Glutamatergic neuron (in vitro differentiated cells): ENCODE data around the gene PLSCR4. TPM values are rescaled to one million over a fixed set of nuclear protein-coding genes. Genes with fewer than 3 reads are reported as not detected.

Source experiments
- DNase-seq: peaks from one replicate; pipeline ENCODE4 v3.0.0; 2022
- H3K27ac Mint-ChIP-seq: one replicate; pipeline ENCODE4 v1.8.0; 2020; ENCODE audit warnings: mild to moderate bottlenecking, mixed read lengths, inconsistent platforms; ENCODE audit not compliant: unreplicated experiment
- H3K27me3 Mint-ChIP-seq: one replicate; pipeline ENCODE4 v1.8.0; 2020; ENCODE audit warnings: mild to moderate bottlenecking, moderate library complexity, mixed read lengths, inconsistent platforms; ENCODE audit not compliant: unreplicated experiment
- H3K36me3 Mint-ChIP-seq: one replicate; pipeline ENCODE4 v1.8.0; 2020; ENCODE audit warnings: mild to moderate bottlenecking, mixed read lengths, inconsistent platforms; ENCODE audit not compliant: unreplicated experiment
- H3K4me1 Mint-ChIP-seq: one replicate; pipeline ENCODE4 v1.8.0; 2020; ENCODE audit warnings: mild to moderate bottlenecking, low read depth, mixed read lengths, inconsistent platforms; ENCODE audit not compliant: unreplicated experiment
- H3K4me3 Mint-ChIP-seq: one replicate; pipeline ENCODE4 v1.8.0; 2020; ENCODE audit warnings: mild to moderate bottlenecking, mixed read lengths, inconsistent platforms; ENCODE audit not compliant: unreplicated experiment
- H3K9me3 Mint-ChIP-seq: one replicate; pipeline ENCODE4 v1.8.0; 2020; ENCODE audit warnings: mild to moderate bottlenecking, moderate library complexity, mixed read lengths, inconsistent platforms; ENCODE audit not compliant: unreplicated experiment
- CTCF ChIP-seq: fragments of 200-600 bp; sonication (generic); IDR thresholded peaks from one replicate; pipeline ENCODE4 v1.5.0; 2021; ENCODE audit not compliant: partially characterized antibody, unreplicated experiment
- total RNA-seq: library from RNA; stranded (reverse); fragmentation: NEBNext Ultra II Directional; extraction: Animal tissue kit (Norgen Biotek cat#: 25700); gene quantifications from one replicate; pipeline ENCODE4 v1.2.1, GENCODE V29; 2021; ENCODE audit not compliant: unreplicated experiment

PLSCR4 gene
- total RNA-seq, 1 donor from 2014 or later, result not detected

DNA sequence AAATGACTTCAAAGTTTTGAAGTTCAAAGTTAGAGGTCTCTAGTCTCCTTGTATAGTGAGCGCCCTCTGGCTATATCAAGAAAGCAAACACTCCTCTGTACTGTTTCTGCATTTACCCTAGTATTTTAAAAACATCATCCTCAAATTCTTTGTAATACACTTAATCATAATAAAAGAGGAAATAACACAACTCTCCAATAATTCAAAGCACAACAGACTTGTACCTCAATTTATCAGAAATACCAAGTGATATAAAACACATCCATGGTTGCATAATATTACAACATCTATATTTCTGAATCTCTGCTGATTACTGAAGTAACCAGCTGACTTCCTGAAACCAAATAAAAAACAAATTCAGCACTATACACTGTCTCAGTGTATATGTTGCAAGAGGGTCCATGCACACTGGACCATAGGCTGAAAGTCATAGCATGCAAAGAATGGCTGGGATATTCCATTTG is 102.4 kb downstream of the PLSCR4 start:
- no peak overlapping the region for H3K27ac Mint-ChIP-seq
- no peak for DNase-seq
- no peaks in the 10 kb centered on the region for H3K36me3 Mint-ChIP-seq
- no peaks in the 10 kb centered on the region for H3K27me3 Mint-ChIP-seq
- TF ChIP-seq CTCF, result no peak
- peaks cover 1% of the 10 kb centered on the region for H3K9me3 Mint-ChIP-seq
- no peak overlapping the region for H3K4me3 Mint-ChIP-seq
- peaks cover 40% of the 10 kb centered on the region for H3K4me1 Mint-ChIP-seq

DNA sequence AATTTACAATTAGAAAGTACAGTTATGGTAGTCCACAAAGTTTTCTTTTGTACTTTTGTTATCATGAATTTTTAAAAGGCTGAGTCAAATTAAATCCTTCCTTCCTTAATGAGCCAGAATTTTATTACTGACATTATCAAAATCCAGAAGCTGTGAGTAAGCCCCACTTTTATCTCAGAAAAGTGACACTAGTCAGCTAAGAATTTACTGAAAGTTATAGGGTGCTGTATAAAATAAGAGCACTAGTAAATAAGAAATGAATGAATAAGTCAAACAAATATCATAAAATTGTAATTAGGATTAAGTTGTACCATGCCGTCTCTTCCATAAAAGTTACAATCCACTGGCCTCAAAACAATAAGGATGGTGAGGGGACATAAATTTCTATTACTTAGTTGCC is 105.3 kb downstream of the PLSCR4 start:
- DNase-seq, result no peak
- no peaks in the 10 kb centered on the region for H3K9me3 Mint-ChIP-seq
- no peaks in the 10 kb centered on the region for H3K36me3 Mint-ChIP-seq
- no peak for TF ChIP-seq CTCF
- H3K4me3 Mint-ChIP-seq, result no peak overlapping the region
- peaks cover 39% of the 10 kb centered on the region for H3K4me1 Mint-ChIP-seq
- no peaks in the 10 kb centered on the region for H3K27me3 Mint-ChIP-seq
- H3K27ac Mint-ChIP-seq, result no peak overlapping the region

DNA sequence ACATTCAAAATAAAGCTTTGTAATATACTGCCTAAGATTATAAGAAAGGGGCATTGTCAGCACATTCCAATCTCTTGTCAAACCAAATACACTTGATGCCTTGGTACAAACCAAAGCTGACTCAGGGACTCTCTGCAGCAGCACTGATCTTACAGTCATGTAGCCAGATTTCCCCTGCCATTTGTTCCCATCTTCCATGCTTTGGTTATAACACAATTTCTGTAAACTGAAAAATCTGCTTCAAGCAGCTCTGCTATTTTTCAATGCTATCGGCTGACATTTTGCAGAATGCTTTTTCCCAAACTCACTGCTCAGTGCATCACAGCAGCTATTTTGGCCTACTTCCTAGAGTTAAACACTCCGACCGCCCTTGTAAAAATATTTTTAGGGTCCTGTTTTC is 108.1 kb downstream of the PLSCR4 start:
- no peaks in the 10 kb centered on the region for H3K27me3 Mint-ChIP-seq
- H3K4me3 Mint-ChIP-seq, result no peak overlapping the region
- no peaks in the 10 kb centered on the region for H3K36me3 Mint-ChIP-seq
- DNase-seq, result no peak
- no peak overlapping the region for H3K27ac Mint-ChIP-seq
- H3K9me3 Mint-ChIP-seq, result no peaks in the 10 kb centered on the region
- H3K4me1 Mint-ChIP-seq, result peaks cover 27% of the 10 kb centered on the region
- TF ChIP-seq CTCF, result no peak

Other genes with a start within 250 kb of the PLSCR4 start
- 45.6 TPM for gene PLOD2, start 89.9 kb downstream of the PLSCR4 start, total RNA-seq
- gene PLSCR2, start 218.5 kb upstream of the PLSCR4 start, total RNA-seq, result not detected